AG04450 (cell line): ENCODE results near the gene CSGALNACT2. TPM values are rescaled to one million over a fixed set of nuclear protein-coding genes. Genes with fewer than 3 reads are reported as not detected.
"Not testable (repeated sequence)": the region's sequence is repeated elsewhere in the genome, so short reads cannot be mapped to it uniquely, and the experiment has no call there.

Source experiments
- CTCF ChIA-PET: fragments of 300-600, 350-600 bp; formaldehyde crosslinking; extraction: SDS; loops from one replicate; lab custom pipeline; 2022; ENCODE audit warnings: antibody characterized with exemption, inconsistent platforms; lab: Charles Lee
- POLR2A ChIA-PET: fragments of 350-600 bp; formaldehyde crosslinking; extraction: SDS; loops from one replicate; lab custom pipeline; 2021; ENCODE audit warnings: antibody characterized with exemption, inconsistent platforms; lab: Yijun Ruan, JAX
- DNase-seq: peaks from one replicate; pipeline ENCODE4 v3.0.0-alpha.2; 2011; ENCODE audit warnings: low read depth, low spot score
- H3K27ac ChIP-seq: one replicate; pipeline ENCODE4 v1.5.1; 2012; ENCODE audit warnings: low read depth, low read length, control low read depth
- H3K27me3 ChIP-seq: one replicate; pipeline ENCODE4 v1.6.0; 2012; ENCODE audit warnings: low read length; ENCODE audit not compliant: control insufficient read depth, insufficient read depth
- H3K4me3 ChIP-seq: 2 replicates; pipeline ENCODE4 v1.5.1; 2011; ENCODE audit warnings: mild to moderate bottlenecking, low read depth, low read length, control low read depth
- H3K9me3 ChIP-seq: 2 replicates; pipeline ENCODE4 v1.5.1; 2012; ENCODE audit warnings: low read length; ENCODE audit not compliant: control insufficient read depth, insufficient read depth
- CTCF ChIP-seq: IDR thresholded peaks from 2 replicates; pipeline ENCODE4 v1.5.1; 2011; ENCODE audit warnings: low read depth, low read length, control low read depth, inconsistent platforms
- polyA plus RNA-seq: library from polyadenylated mRNA; depleted of rRNA; stranded (reverse); fragments of >200 nt; gene quantifications from 2 replicates; pipeline ENCODE4 v1.2.3, GENCODE V29; 2011

CSGALNACT2 gene
- polyA plus RNA-seq, 1 experiment: 23.0 TPM

- DNase-seq: no peak
- Histone ChIP-seq H3K27ac (no peak overlapping the region), H3K9me3 (no peaks in the 10 kb centered on the region), H3K27me3 (peaks cover 21% of the 10 kb centered on the region), H3K4me3 (no peak overlapping the region)
- CTCF ChIA-PET: no interaction called here
- no peak for TF ChIP-seq CTCF
- POLR2A ChIA-PET: no interaction called here
Measured at GRCh38 chr10:43093423-43094076, 44.7 kb upstream of the CSGALNACT2 start.

DNA sequence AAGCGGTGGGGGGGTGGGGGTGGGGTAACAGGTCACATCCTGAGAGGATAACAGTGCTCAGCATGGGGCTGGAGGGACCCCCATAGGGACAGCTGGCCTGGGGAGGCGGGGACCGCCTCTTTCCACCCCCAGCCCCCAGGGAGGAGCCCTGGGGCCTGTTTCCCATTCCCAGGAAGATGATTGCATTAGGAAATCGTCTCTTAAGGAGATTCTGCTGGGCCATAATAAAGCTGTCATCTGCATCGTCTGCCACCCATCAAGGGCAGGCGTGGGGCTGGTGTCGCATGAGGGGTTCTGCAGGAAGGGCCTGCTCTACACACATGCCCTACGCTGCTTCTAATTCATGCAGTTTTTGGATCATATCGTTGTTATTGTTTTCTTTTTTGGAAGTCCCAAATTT lies 44.2 kb upstream of the CSGALNACT2 start:
- Histone ChIP-seq H3K27me3 (peaks cover 21% of the 10 kb centered on the region), H3K9me3 (no peaks in the 10 kb centered on the region), H3K4me3 (no peak overlapping the region), H3K27ac (no peak overlapping the region)
- TF ChIP-seq CTCF: no peak
- ChIA-PET CTCF (no interaction called here), POLR2A (no interaction called here)
- no peak for DNase-seq

DNA sequence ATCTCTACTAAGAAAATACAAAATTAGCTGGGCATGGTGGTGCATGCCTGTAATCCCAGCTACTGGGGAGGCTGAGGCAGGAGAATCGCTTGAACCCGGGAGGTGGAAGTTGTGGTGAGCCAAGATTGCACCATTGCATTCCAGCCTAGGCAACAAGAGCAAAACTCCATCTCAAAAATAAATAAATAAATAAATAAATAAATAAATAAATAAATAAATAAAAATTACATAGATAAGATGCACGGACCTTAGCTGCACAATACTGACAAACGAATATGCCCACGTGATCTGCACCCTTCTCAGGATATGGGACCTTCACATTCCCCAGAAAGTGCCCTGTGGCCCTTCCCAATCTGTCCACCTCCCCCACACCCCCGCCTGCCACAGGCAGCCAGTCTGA lies 38.9 kb upstream of the CSGALNACT2 start:
- POLR2A ChIA-PET, DNase-seq, H3K4me3 ChIP-seq, H3K9me3 ChIP-seq, H3K27ac ChIP-seq: not testable (repeated sequence)
- CTCF ChIA-PET: interaction anchor here (0.7 kb wide), 1 partner anchor 112 kb away, joined by 5 read pairs; no protein-coding TSS in a partner anchor
- peaks cover 30% of the 10 kb centered on the region for H3K27me3 ChIP-seq

DNA sequence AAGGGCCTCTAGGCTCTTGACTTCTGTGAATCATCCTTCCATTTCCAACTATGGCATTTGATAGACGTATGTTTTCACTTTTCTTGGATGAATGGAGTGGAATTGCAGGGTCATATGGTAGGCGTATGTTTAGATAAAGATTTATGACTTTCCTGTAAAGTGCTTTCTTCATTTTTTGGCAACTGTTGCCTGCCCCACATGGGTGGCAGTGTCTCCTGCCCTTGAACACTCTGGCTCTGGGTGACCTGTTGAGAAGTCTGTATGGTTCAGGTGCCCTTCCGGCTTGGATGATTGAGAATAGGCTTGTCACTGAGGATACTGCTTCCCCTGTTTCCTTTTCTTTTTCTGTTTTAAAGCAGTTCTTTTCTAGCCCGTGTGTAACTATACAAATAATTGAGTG lies 38.3 kb upstream of the CSGALNACT2 start:
- ChIA-PET CTCF (no interaction called here), POLR2A (no interaction called here)
- no peaks in the 10 kb centered on the region; the same call in 1 of the 2 replicates for H3K9me3 ChIP-seq
- no peak overlapping the region for H3K27ac ChIP-seq
- peaks cover 30% of the 10 kb centered on the region for H3K27me3 ChIP-seq
- no peak for DNase-seq
- no peak for TF ChIP-seq CTCF
- H3K4me3 ChIP-seq: no peak overlapping the region

DNA sequence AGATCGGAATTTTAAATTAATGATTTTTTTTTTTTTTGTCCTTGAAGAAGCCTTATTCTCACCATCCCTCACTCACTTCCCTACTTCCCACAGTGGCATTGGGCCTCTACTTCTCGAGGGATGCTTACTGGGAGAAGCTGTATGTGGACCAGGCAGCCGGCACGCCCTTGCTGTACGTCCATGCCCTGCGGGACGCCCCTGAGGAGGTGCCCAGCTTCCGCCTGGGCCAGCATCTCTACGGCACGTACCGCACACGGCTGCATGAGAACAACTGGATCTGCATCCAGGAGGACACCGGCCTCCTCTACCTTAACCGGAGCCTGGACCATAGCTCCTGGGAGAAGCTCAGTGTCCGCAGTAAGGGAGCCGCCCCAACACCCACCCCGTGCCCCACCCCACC lies 37.9 kb upstream of the CSGALNACT2 start:
- POLR2A ChIA-PET: no interaction called here
- Histone ChIP-seq H3K27me3 (peaks cover 28% of the 10 kb centered on the region), H3K4me3 (no peak overlapping the region), H3K27ac (no peak overlapping the region), H3K9me3 (no peaks in the 10 kb centered on the region; the same call in 1 of the 2 replicates)
- no peak for DNase-seq
- CTCF ChIA-PET: no interaction called here
- no peak for TF ChIP-seq CTCF
